OCI-LY7 (cell line): ENCODE measurements around the gene STK4.

Source experiments
- CTCF ChIP-seq: fragments of 200-600 bp; sonication (generic); conservative IDR thresholded peaks from 2 replicates; pipeline ENCODE4 v1.5.1; 2014; ENCODE audit warnings: mild to moderate bottlenecking, antibody characterized with exemption, low read length, moderate library complexity, mixed read lengths
- EZH2phosphoT487 ChIP-seq: fragments of 200-600 bp; sonication (generic); IDR thresholded peaks from 2 replicates; pipeline ENCODE4 v1.6.1; 2018; ENCODE audit warnings: low read depth, borderline replicate concordance, mild to moderate bottlenecking, mixed run types, antibody characterized with exemption, low read length, moderate library complexity, mixed read lengths

GRCh38 chr20:44970243-44970757 is 4.0 kb downstream of the STK4 start:
- no peak for TF ChIP-seq CTCF
- TF ChIP-seq EZH2phosphoT487 = no peak
